Measurements from ENCODE around the gene BCL2A1.
"Not testable (repeated sequence)": the region's sequence is repeated elsewhere in the genome, so short reads cannot be mapped to it uniquely, and the experiment has no call there.

BCL2A1 gene

GRCh38 chr15:79970624-79971434 is at the start of gene BCL2A1:
BCL2A1 (minus strand) TSS chr15:79971196; CDS start chr15:79971119, 77 bp downstream.
- DNase-seq: peak in 8 of 56 donors; percentile 1 to 44 (median 12)

GRCh38 chr15:80020731-80021130 is 49.7 kb upstream of the BCL2A1 start:
- DNase-seq: no peak

- not testable (repeated sequence) for DNase-seq
These were observed 49.2 kb upstream of the BCL2A1 start for GRCh38 chr15:80020149-80020548.

GRCh38 chr15:80019168-80019745 is 48.3 kb upstream of the BCL2A1 start:
- DNase-seq: no peak

- DNase-seq: not testable (repeated sequence)
These were observed 46.1 kb upstream of the BCL2A1 start for GRCh38 chr15:80017139-80017538.

GRCh38 chr15:80016506-80016905 is 45.5 kb upstream of the BCL2A1 start:
- not testable (repeated sequence) for DNase-seq

GRCh38 chr15:80015156-80015555 is 44.2 kb upstream of the BCL2A1 start:
- DNase-seq: no peak

- DNase-seq: not testable (repeated sequence)
These were observed 43.2 kb upstream of the BCL2A1 start for GRCh38 chr15:80014186-80014585.

- no peak for DNase-seq
These were observed 41.2 kb upstream of the BCL2A1 start for GRCh38 chr15:80012060-80012726.

GRCh38 chr15:80011596-80011995 is 40.6 kb upstream of the BCL2A1 start:
- no peak for DNase-seq

- DNase-seq: not testable (repeated sequence)
These were observed 40.1 kb upstream of the BCL2A1 start for GRCh38 chr15:80011041-80011523.

GRCh38 chr15:80010131-80010673 is 39.2 kb upstream of the BCL2A1 start:
- no peak for DNase-seq

- no peak for DNase-seq
These were observed 36.5 kb upstream of the BCL2A1 start for GRCh38 chr15:80007532-80007931.

- no peak for DNase-seq
These were observed 36.0 kb upstream of the BCL2A1 start for GRCh38 chr15:80006946-80007345.

- DNase-seq: no peak
These were observed 33.0 kb upstream of the BCL2A1 start for GRCh38 chr15:80003934-80004472.

GRCh38 chr15:80003171-80003570 is 32.2 kb upstream of the BCL2A1 start:
- DNase-seq: no peak

- DNase-seq: no peak
These were observed 31.3 kb upstream of the BCL2A1 start for GRCh38 chr15:80002267-80002666.

- no peak for DNase-seq
These were observed 23.6 kb upstream of the BCL2A1 start for GRCh38 chr15:79994615-79995014.

GRCh38 chr15:79991826-79992225 is 20.8 kb upstream of the BCL2A1 start:
- no peak for DNase-seq

- no peak for DNase-seq
These were observed 20.0 kb upstream of the BCL2A1 start for GRCh38 chr15:79990997-79991334.

- no peak for DNase-seq
These were observed 19.4 kb upstream of the BCL2A1 start for GRCh38 chr15:79990280-79990996.

All from nucleus accumbens (tissue), 56 donors.